Measurements from ENCODE around the gene SYT2. TPM values are rescaled to one million over a fixed set of nuclear protein-coding genes. Genes with fewer than 3 reads are reported as not detected.

Gene SYT2
- total and polyA plus RNA-seq, 9 of the 15 experiments (the other 6 are each of a cell fraction or from before 2014, with no cell fraction given) = not detected

GRCh38 chr1:202577381-202577780, 132.9 kb downstream of the SYT2 start:
- H3K4me3 ChIP-seq = no peak overlapping the region
- FAIRE-seq (peak; percentile 32), ATAC-seq (peak; percentile 71), DNase-seq (ENCODE audit: extremely low read depth in 1 of 4, low spot score in 3 of 4) (peak; percentile 39 to 66 (median 50))
- H3K4me1 ChIP-seq (replicated peaks in 1 of 2; ENCODE audit: control insufficient read depth in 2 of 2, insufficient read depth in 2 of 2, low read length in 2 of 2) = peaks cover 0 to 10% of the 10 kb centered on the region in 2 experiments; a peak in 2 of 5 replicates
- ChIA-PET CTCF (ENCODE audit: low intra/inter-chr PET ratio) (interaction anchor here (0.6 kb wide), 1 partner anchor 294 kb away, joined by 3 read pairs; no protein-coding TSS in a partner anchor), POLR2A (interaction anchor here (0.6 to 1.2 kb wide), 5 partner anchors 15 to 618 kb away, joined by 3 read pairs; no protein-coding TSS in a partner anchor)
- intact Hi-C loops (cut with micrococcal nuclease) (loop anchor here (5.0 kb wide), 1 partner anchor 140 kb away; no protein-coding TSS in a partner anchor), in situ Hi-C loops (cut with MboI) (no loop called here)
- no peak overlapping the region for H3K9ac ChIP-seq (ENCODE audit: insufficient read depth in 1 of 2, low read depth in 2 of 2, low read length in 2 of 2)
- no peaks in the 10 kb centered on the region for H3K79me2 ChIP-seq (ENCODE audit: control insufficient read depth, insufficient read depth, low read length)
- no TSS peak for BruUV-seq (replicated peaks)
- no peak overlapping the region for H2AFZ ChIP-seq (ENCODE audit: low read depth, low read length)
- H3K9me3 ChIP-seq (replicated peaks; ENCODE audit: control insufficient read depth, insufficient read depth, low read depth, low read length) = no peaks in the 10 kb centered on the region
- H3K36me3 ChIP-seq (ENCODE audit: control insufficient read depth, insufficient read depth, low read length) = peaks cover 14% of the 10 kb centered on the region; the same call in 1 of the 3 replicates
- H3K27ac ChIP-seq (ENCODE audit: extremely low read depth, low read depth, low read length) = no peak overlapping the region
- H3K4me2 ChIP-seq (ENCODE audit: insufficient read depth, low read length) = no peak overlapping the region
- 2% methylated on average over 2 of the region's 2 CpGs for WGBS (ENCODE audit: insufficient coverage, low coverage, missing lambda C conversion rate)
- no peaks in the 10 kb centered on the region for H4K20me1 ChIP-seq (replicated peaks; ENCODE audit: control insufficient read depth, insufficient read depth, low read length)
- H3K9me1 ChIP-seq (ENCODE audit: control insufficient read depth, insufficient read depth, low read length) = no peaks in the 10 kb centered on the region
- no peaks in the 10 kb centered on the region for H3K27me3 ChIP-seq (ENCODE audit: control insufficient read depth in 2 of 2, insufficient read depth in 2 of 2, low read length in 2 of 2)
- no peak for TF ChIP-seq RREB1 (CRISPR knock-in tag; IDR thresholded peaks at IDR 0.05)
- TF ChIP-seq ZNF551 (CRISPR knock-in tag; IDR thresholded peaks at IDR 0.05) = no peak
- peak; percentile 70 for TF ChIP-seq MTA2 (IDR thresholded peaks at IDR 0.05; ENCODE audit: low read depth)
- TF ChIP-seq E2F8 (IDR thresholded peaks at IDR 0.05; ENCODE audit: low read depth, partially characterized antibody) = no peak
- TF ChIP-seq HNRNPL (IDR thresholded peaks at IDR 0.05; ENCODE audit: low read depth, low read length) = no peak
- TF ChIP-seq SMAD4 (CRISPR knock-in tag; conservative IDR thresholded peaks at IDR 0.05) = peak; percentile 88
- no peak for TF ChIP-seq NBN (IDR thresholded peaks at IDR 0.05; ENCODE audit: low read depth)
- TF ChIP-seq KAT8 (IDR thresholded peaks at IDR 0.05; ENCODE audit: low read depth) = no peak
- TF ChIP-seq BRF2 (IDR thresholded peaks at IDR 0.05; ENCODE audit: borderline replicate concordance, insufficient read depth, insufficient read length) = no peak
- peak; percentile 85 for TF ChIP-seq ARID1B (IDR thresholded peaks at IDR 0.05)
- no peak for TF ChIP-seq TBL1XR1 (IDR thresholded peaks at IDR 0.05; ENCODE audit: low read length in 2 of 2)
